Measurements from ENCODE around the gene PGBD1. TPM values are rescaled to one million over a fixed set of nuclear protein-coding genes. Genes with fewer than 3 reads are reported as not detected.
A peak's percentile ranks its signal among the peaks of the same experiment; 100 is the strongest.

Gene PGBD1
- total and polyA plus RNA-seq, 2 experiments from 2014 or later: 7.5 to 10.5 TPM

DNA sequence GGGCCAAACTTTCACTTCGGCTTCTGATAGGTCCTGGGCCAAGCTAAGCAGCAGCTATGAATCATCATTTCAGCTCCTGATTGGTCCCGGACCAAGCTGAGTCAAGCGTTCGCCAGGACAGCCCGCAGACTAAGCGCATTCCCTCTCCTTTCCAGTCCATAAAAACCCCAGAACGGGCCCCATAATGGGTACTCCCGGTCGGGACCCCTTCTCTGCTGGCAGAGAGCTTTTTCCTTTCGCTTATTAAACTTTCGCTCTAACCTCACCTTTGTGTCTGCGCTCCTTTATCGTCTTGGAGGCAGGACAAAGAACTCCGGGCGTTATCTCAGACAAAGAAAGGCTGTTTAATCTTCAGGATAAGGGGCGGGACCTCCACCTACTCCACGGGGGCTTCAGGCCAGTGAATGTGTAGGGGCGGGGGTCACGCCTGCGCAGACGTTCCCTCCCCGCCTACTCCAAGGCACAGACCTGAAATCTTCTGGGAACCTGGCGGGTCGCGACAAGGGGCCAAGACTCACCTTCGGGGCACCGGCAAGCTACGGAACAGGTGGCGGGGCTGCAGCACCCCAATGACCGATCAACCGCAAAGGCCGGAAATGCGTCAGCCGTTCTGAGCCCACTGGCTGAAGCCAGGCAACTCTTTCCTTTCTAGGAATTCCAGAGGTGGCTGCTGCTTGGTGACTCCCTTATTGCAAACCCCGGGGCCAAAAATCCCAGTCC lies 54.4 kb downstream of the PGBD1 start, which contains the start of gene ZSCAN31:
Gene ZSCAN31, minus strand, starts transcription at position 585 of the 720 bp plus-strand sequence. CDS start 6,465 bp downstream, outside the sequence.
- Histone ChIP-seq H3K4me1 (ENCODE audit: insufficient read depth) (peaks cover 9% of the 10 kb centered on the region), H2AFZ (no peak within 1 kb of the TSS), H3F3A (replicated peaks; ENCODE audit: low read depth) (peaks cover 3% of the 10 kb centered on the region; the same call in 1 of the 2 replicates), H3K27me3 (ENCODE audit: insufficient read depth) (no peaks in the 10 kb centered on the region), H3K9me2 (ENCODE audit: insufficient read depth) (no peaks in the 10 kb centered on the region), H4K20me1 (replicated peaks; ENCODE audit: insufficient read depth) (no peaks in the 10 kb centered on the region), H3K79me2 (replicated peaks; ENCODE audit: insufficient read depth) (0 out of 2 replicates have a peak, but pooled peaks cover 4% of the 10 kb centered on the region), H3K36me3 (ENCODE audit: insufficient read depth) (no peaks in the 10 kb centered on the region), H3K4me2 (peak within 1 kb of the TSS; percentile 83), H3K4me3 (peak within 1 kb of the TSS; percentile 73), H3K27ac (ENCODE audit: low read depth) (peak within 1 kb of the TSS; percentile 98)
- H3K4me3 Mint-ChIP-seq: no peak within 1 kb of the TSS
- H3K36me3 Mint-ChIP-seq (ENCODE audit: low read depth): no peaks in the 10 kb centered on the region; the same call in 2 of the 3 replicates
- H3K27me3 Mint-ChIP-seq (ENCODE audit: insufficient read depth, low read depth, poor library complexity): no peaks in the 10 kb centered on the region
- TF ChIP-seq ZNF331 (CRISPR knock-in tag; IDR thresholded peaks at IDR 0.05; ENCODE audit: low read depth) (no peak), CREB1 (CRISPR knock-in tag; IDR thresholded peaks at IDR 0.05; ENCODE audit: low read depth) (peak; percentile 78), EZH2phosphoT487 (IDR thresholded peaks at IDR 0.05; ENCODE audit: unreplicated experiment) (no peak), ZNF114 (CRISPR knock-in tag; IDR thresholded peaks at IDR 0.05) (no peak), POLR2AphosphoS5 (IDR thresholded peaks at IDR 0.05; ENCODE audit: low read depth) (peak; percentile 78), NANOG (IDR thresholded peaks at IDR 0.05; ENCODE audit: borderline replicate concordance) (no peak), STAT1 (IDR thresholded peaks at IDR 0.05; ENCODE audit: unreplicated experiment) (no peak)
- TF ChIP-seq, protein P1, sequence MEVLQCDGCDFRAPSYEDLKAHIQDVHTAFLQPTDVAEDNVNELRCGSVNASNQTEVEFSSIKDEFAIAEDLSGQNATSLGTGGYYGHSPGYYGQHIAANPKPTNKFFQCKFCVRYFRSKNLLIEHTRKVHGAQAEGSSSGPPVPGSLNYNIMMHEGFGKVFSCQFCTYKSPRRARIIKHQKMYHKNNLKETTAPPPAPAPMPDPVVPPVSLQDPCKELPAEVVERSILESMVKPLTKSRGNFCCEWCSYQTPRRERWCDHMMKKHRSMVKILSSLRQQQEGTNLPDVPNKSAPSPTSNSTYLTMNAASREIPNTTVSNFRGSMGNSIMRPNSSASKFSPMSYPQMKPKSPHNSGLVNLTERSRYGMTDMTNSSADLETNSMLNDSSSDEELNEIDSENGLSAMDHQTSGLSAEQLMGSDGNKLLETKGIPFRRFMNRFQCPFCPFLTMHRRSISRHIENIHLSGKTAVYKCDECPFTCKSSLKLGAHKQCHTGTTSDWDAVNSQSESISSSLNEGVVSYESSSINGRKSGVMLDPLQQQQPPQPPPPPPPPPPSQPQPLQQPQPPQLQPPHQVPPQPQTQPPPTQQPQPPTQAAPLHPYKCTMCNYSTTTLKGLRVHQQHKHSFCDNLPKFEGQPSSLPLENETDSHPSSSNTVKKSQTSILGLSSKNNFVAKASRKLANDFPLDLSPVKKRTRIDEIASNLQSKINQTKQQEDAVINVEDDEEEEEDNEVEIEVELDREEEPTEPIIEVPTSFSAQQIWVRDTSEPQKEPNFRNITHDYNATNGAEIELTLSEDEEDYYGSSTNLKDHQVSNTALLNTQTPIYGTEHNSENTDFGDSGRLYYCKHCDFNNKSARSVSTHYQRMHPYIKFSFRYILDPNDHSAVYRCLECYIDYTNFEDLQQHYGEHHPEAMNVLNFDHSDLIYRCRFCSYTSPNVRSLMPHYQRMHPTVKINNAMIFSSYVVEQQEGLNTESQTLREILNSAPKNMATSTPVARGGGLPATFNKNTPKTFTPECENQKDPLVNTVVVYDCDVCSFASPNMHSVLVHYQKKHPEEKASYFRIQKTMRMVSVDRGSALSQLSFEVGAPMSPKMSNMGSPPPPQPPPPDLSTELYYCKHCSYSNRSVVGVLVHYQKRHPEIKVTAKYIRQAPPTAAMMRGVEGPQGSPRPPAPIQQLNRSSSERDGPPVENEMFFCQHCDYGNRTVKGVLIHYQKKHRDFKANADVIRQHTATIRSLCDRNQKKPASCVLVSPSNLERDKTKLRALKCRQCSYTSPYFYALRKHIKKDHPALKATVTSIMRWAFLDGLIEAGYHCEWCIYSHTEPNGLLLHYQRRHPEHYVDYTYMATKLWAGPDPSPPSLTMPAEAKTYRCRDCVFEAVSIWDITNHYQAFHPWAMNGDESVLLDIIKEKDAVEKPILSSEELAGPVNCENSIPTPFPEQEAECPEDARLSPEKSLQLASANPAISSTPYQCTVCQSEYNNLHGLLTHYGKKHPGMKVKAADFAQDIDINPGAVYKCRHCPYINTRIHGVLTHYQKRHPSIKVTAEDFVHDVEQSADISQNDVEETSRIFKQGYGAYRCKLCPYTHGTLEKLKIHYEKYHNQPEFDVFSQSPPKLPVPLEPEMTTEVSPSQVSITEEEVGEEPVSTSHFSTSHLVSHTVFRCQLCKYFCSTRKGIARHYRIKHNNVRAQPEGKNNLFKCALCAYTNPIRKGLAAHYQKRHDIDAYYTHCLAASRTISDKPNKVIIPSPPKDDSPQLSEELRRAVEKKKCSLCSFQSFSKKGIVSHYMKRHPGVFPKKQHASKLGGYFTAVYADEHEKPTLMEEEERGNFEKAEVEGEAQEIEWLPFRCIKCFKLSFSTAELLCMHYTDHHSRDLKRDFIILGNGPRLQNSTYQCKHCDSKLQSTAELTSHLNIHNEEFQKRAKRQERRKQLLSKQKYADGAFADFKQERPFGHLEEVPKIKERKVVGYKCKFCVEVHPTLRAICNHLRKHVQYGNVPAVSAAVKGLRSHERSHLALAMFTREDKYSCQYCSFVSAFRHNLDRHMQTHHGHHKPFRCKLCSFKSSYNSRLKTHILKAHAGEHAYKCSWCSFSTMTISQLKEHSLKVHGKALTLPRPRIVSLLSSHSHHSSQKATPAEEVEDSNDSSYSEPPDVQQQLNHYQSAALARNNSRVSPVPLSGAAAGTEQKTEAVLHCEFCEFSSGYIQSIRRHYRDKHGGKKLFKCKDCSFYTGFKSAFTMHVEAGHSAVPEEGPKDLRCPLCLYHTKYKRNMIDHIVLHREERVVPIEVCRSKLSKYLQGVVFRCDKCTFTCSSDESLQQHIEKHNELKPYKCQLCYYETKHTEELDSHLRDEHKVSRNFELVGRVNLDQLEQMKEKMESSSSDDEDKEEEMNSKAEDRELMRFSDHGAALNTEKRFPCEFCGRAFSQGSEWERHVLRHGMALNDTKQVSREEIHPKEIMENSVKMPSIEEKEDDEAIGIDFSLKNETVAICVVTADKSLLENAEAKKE (CRISPR knock-in tag; IDR thresholded peaks at IDR 0.05): no peak
- TF ChIP-seq, protein P2, sequence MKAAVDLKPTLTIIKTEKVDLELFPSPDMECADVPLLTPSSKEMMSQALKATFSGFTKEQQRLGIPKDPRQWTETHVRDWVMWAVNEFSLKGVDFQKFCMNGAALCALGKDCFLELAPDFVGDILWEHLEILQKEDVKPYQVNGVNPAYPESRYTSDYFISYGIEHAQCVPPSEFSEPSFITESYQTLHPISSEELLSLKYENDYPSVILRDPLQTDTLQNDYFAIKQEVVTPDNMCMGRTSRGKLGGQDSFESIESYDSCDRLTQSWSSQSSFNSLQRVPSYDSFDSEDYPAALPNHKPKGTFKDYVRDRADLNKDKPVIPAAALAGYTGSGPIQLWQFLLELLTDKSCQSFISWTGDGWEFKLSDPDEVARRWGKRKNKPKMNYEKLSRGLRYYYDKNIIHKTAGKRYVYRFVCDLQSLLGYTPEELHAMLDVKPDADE (IDR thresholded peaks at IDR 0.05): no peak
- H3K9me3 Mint-ChIP-seq: no peaks in the 10 kb centered on the region
- peaks cover 9% of the 10 kb centered on the region for H3K4me1 Mint-ChIP-seq
- ATAC-seq (peak; percentile 95), DNase-seq (ENCODE audit: low spot score) (peak; percentile 98)
- H3K27ac Mint-ChIP-seq: no peak within 1 kb of the TSS

Data from GM23338 (cell line).